ENCODE measurements around the gene NFATC1. TPM values are rescaled to one million over a fixed set of nuclear protein-coding genes. Genes with fewer than 3 reads are reported as not detected.

Gene NFATC1
- total RNA-seq, 6 donors from 2014 or later = 13.6 to 39.5 (median 20.3) TPM

DNA sequence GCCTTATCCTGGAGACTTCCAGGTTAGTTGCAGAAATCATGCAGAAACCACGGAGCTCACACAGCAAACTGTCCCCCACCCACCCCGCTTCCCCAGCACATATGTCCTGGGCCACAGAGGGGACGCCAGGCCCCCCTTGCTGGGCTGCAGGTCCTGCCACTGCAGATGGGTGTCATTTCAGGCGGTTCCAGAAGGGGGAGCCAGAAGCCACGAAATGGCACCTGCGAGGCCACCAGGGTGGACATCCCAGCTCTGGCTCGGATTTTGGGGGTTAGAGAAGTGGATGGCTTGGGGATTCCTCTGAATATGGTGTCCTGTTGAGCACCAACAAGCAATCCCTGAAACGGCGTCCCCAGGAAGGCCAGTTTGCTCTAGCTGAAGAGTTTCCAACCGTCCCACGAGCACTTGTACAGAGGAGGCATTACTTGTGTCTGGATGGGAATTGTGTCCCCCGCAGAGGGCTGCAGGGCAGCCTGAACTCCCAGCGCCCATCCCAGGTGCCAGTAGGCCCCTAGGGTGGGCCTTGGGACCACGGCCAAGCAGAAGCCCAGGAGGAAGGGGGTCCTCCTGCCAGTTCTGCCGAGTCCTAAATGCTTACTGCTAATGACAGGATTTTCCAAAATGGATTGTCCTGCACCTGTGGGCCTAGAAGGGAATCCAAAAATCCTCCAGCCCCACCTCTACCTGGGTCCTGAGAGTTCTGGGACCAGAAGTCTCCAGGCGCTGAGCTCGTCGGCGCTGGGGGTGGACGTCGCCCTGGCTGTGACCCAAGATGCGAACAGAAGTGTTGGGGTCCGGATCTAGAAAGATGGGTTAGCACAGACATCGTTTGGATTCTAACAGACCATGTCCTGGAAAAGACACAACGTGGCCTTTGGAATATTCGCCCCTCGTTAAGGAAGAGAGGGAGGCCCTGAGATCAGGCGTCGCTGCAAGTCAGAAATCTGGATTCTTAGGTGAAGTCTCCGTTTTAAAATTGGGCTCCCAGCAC, 14.6 kb upstream of the NFATC1 start:
- no peak overlapping the region for H3K27ac ChIP-seq
- no peaks in the 10 kb centered on the region for H3K9me3 ChIP-seq
- no peak overlapping the region for H3K4me3 ChIP-seq
- H3K4me1 ChIP-seq = peaks cover 0 to 11% (median 5%) of the 10 kb centered on the region in 4 donors
- no peak for TF ChIP-seq EP300 (IDR thresholded peaks at IDR 0.05)
- TF ChIP-seq, protein P1, sequence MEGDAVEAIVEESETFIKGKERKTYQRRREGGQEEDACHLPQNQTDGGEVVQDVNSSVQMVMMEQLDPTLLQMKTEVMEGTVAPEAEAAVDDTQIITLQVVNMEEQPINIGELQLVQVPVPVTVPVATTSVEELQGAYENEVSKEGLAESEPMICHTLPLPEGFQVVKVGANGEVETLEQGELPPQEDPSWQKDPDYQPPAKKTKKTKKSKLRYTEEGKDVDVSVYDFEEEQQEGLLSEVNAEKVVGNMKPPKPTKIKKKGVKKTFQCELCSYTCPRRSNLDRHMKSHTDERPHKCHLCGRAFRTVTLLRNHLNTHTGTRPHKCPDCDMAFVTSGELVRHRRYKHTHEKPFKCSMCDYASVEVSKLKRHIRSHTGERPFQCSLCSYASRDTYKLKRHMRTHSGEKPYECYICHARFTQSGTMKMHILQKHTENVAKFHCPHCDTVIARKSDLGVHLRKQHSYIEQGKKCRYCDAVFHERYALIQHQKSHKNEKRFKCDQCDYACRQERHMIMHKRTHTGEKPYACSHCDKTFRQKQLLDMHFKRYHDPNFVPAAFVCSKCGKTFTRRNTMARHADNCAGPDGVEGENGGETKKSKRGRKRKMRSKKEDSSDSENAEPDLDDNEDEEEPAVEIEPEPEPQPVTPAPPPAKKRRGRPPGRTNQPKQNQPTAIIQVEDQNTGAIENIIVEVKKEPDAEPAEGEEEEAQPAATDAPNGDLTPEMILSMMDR (IDR thresholded peaks at IDR 0.05) = peak; percentile 77 to 90 (median 84)
- WGBS, 2 donors = 67 to 78% methylated on average over 18 to 30 of the region's 30 CpGs
- DNase-seq (peak in 1 of 2 donors; percentile 61), ATAC-seq (ENCODE audit: low FRiP score in 2 of 2) (peak; percentile 58 to 73)
- peaks cover 0 to 20% (median 10%) of the 10 kb centered on the region in 4 donors for H3K36me3 ChIP-seq
- no peaks in the 10 kb centered on the region for H3K27me3 ChIP-seq

DNA sequence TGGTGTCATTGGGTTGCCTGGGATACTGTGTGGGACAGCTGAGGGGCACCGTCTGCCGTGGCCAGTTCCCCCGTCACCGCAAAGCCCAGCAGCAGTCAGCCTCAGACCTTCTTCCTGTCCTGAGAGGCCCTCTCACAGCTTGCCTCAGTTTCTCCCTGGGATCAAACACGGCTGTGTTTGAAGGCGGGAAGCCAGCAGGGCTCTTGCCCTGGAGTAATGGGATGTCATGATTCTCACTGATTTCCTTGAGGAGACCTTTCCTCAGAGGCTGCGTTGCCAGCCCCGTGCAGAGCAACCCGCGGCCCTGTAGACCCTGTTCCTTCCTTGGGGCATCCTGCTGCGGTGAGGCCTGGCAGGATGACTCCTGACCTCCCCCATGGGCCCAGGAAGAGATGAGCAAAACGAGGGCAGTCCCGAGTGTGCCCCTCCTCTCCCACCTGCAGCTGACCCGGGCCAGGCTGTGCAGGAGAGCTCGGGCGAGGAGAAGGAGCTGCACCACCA, 13.9 kb upstream of the NFATC1 start:
- H3K36me3 ChIP-seq = peaks cover 0 to 17% (median 10%) of the 10 kb centered on the region in 4 donors
- no peak overlapping the region for H3K27ac ChIP-seq
- ATAC-seq (ENCODE audit: low FRiP score in 2 of 2) = no peak
- DNase-seq = peak in 1 of 2 donors; percentile 42
- TF ChIP-seq EP300 (IDR thresholded peaks at IDR 0.05) = no peak
- TF ChIP-seq POLR2AphosphoS5 (IDR thresholded peaks at IDR 0.05) = no peak
- no peak for TF ChIP-seq POLR2A (IDR thresholded peaks at IDR 0.05)
- H3K4me1 ChIP-seq = peaks cover 0 to 11% (median 5%) of the 10 kb centered on the region in 4 donors
- no peaks in the 10 kb centered on the region for H3K27me3 ChIP-seq
- no peak overlapping the region for H3K4me3 ChIP-seq
- H3K9me3 ChIP-seq = no peaks in the 10 kb centered on the region
- 84 to 89% methylated on average over 12 to 16 of the region's 16 CpGs for WGBS, 2 donors

DNA sequence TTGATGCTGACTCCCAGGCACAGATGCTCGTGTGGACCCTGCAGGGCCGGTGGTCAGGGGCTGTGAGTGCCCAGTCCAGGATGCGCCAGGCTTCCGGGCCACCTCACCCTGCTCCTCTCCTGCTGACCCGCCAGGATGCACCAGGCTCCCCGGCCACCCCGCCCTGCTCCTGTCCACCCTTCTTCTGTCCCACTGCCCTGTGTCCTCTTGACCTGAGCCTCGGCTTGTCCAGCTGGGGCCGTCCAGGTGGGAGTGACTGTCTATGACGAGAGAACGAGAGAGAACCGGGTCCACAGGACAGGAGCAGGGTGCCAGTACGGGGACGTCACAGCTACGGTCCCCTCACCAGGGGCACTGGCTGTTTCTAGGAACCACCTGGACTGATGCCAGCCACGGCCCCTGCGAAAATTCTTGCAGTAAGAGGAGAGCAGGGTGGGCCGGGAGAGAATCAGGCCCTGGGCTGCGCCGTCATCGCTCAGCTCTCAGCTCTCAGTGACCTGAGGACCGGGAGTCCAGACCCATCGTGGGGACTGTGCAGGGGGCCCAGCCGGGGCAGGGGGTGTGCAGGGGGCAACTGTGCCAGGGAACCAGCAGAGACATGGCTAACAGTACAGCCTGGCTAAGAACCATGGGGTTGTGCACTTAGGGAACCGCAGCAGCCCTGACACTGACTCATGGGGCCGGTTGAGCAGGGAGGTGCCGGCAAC, 12.9 kb upstream of the NFATC1 start:
- peaks cover 0 to 11% (median 5%) of the 10 kb centered on the region in 4 donors for H3K4me1 ChIP-seq
- H3K9me3 ChIP-seq = no peaks in the 10 kb centered on the region
- H3K27me3 ChIP-seq = no peaks in the 10 kb centered on the region
- peaks cover 0 to 7% (median under 1%) of the 10 kb centered on the region in 4 donors for H3K36me3 ChIP-seq
- TF ChIP-seq POLR2A (IDR thresholded peaks at IDR 0.05) (no peak), POLR2AphosphoS5 (IDR thresholded peaks at IDR 0.05) (no peak), EP300 (IDR thresholded peaks at IDR 0.05) (no peak)
- TF ChIP-seq, protein P1 (IDR thresholded peaks at IDR 0.05) = no peak
- ATAC-seq (ENCODE audit: low FRiP score in 2 of 2) = no peak
- H3K4me3 ChIP-seq = no peak overlapping the region
- 78 to 80% methylated on average over 15 to 25 of the region's 27 CpGs for WGBS, 2 donors
- H3K27ac ChIP-seq = no peak overlapping the region
- peak in 1 of 2 donors; percentile 66 for DNase-seq

DNA sequence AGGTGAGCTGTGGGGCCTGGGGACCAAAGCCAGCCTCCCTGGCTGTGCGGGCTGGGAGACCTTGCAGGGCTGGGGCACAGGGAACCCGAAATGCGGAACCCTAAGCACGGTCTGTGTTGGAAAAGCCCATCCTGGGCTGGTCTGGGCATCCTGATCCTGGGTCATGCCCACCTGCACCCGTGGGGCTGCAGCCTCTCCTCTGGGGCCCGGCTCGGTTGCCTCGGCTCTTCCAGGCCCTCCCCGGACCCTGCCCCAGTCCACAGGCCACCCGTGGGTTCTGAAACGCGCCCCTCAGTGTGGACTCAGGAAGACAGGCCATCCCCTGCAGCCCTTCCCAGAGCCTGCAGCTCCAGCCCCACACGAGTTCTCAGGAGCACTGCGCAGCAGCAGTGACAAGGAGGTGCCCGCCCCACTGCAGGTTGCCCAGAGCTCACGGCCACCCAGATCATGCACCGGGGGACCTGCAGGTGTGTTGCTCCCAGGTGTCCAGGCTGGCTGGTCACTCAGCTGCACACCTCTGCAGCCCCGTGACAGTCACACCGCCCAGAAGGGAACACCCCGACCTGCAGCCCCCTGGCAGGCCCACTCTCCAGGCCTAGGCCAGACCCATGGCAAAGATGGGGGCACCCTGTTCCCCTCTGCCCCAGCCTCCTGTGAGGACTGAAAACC, 12.2 kb upstream of the NFATC1 start:
- H3K9me3 ChIP-seq = no peaks in the 10 kb centered on the region
- peaks cover 0 to 11% (median 5%) of the 10 kb centered on the region in 4 donors for H3K4me1 ChIP-seq
- H3K27me3 ChIP-seq = no peaks in the 10 kb centered on the region
- no peak overlapping the region for H3K27ac ChIP-seq
- DNase-seq (peak in 1 of 2 donors; percentile 72), ATAC-seq (ENCODE audit: low FRiP score in 2 of 2) (no peak)
- 88 to 90% methylated on average over 9 to 16 of the region's 20 CpGs for WGBS, 2 donors
- no peak overlapping the region for H3K4me3 ChIP-seq
- H3K36me3 ChIP-seq = no peaks in the 10 kb centered on the region
- no peak for TF ChIP-seq POLR2A (IDR thresholded peaks at IDR 0.05)
- TF ChIP-seq EP300 (IDR thresholded peaks at IDR 0.05) = no peak
- no peak for TF ChIP-seq POLR2AphosphoS5 (IDR thresholded peaks at IDR 0.05)
- TF ChIP-seq, protein P1 (IDR thresholded peaks at IDR 0.05) = no peak
